Neural progenitor cell (in vitro differentiated cells): Measurements from ENCODE around the gene RASGRP4.
"Not testable (repeated sequence)": the region's sequence is repeated elsewhere in the genome, so short reads cannot be mapped to it uniquely, and the experiment has no call there.

Experiments
- CTCF ChIP-seq: fragments of 200-600 bp; sonication (generic); IDR thresholded peaks from 2 replicates; pipeline ENCODE4 v1.5.1; 2017; ENCODE audit warnings: antibody characterized with exemption, mild to moderate bottlenecking
- EZH2 ChIP-seq: fragments of 200-600 bp; sonication (generic); IDR thresholded peaks from 2 replicates; pipeline ENCODE4 v1.6.1; 2017; ENCODE audit warnings: antibody characterized with exemption, mild to moderate bottlenecking, moderate library complexity

- not testable (repeated sequence) for TF ChIP-seq CTCF, EZH2
Observed at GRCh38 chr19:38427035-38427677, 1.1 kb upstream of the RASGRP4 start.
